SH-SY5Y (cell line): ENCODE data around the gene NUP85.

Experiments used
- GATA2 ChIP-seq: IDR thresholded peaks from 2 replicates; pipeline ENCODE4 v1.6.1; 2011; ENCODE audit warnings: mild to moderate bottlenecking, low read depth, low read length
- GATA3 ChIP-seq: IDR thresholded peaks from 2 replicates; pipeline ENCODE4 v1.6.1; 2011; ENCODE audit warnings: low read depth, mild to moderate bottlenecking, low read length, moderate library complexity

NUP85 gene, protein sequence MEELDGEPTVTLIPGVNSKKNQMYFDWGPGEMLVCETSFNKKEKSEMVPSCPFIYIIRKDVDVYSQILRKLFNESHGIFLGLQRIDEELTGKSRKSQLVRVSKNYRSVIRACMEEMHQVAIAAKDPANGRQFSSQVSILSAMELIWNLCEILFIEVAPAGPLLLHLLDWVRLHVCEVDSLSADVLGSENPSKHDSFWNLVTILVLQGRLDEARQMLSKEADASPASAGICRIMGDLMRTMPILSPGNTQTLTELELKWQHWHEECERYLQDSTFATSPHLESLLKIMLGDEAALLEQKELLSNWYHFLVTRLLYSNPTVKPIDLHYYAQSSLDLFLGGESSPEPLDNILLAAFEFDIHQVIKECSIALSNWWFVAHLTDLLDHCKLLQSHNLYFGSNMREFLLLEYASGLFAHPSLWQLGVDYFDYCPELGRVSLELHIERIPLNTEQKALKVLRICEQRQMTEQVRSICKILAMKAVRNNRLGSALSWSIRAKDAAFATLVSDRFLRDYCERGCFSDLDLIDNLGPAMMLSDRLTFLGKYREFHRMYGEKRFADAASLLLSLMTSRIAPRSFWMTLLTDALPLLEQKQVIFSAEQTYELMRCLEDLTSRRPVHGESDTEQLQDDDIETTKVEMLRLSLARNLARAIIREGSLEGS

DNA sequence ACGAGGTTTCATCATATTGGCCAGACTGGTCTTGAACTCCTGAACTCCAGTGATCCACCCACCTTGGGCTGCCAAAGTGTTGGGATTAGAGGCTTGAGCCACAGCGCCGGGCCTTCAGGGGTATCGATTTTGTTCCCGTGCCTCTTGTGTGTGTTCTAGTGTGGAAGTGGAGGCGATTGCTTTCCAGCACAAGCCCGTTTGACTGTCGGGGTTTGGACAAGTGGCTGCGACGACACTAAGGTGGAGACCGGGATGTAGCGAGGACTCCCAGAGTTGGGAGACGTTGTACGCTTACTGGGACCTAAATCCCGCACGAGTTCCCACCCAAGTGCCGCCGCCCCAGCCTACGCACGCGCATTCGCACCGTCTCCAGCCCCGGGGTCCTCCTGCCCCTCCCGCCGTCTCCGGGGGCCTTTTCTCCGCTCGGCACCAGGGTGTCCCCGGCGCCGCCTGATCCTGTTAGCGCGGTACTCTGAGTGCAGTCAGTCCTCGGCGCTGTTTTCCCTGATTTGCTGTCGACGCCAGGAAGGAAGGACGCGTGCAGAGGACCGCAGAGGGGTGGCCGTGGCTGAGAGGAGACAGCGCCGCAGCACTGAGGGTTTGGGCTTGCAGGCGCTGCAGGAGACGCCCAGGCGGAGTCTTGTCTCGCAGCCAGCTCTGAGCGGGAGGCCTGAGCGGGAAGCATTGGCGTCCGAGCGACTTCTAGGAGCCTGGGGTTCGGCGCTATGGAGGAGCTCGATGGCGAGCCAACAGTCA, at the start of gene NUP85:
TSS of gene NUP85 (plus strand) at position 643 of the 756 bp plus-strand sequence. CDS start at position 726, 83 bp downstream.
- no peak for TF ChIP-seq GATA2
- TF ChIP-seq GATA3: no peak

DNA sequence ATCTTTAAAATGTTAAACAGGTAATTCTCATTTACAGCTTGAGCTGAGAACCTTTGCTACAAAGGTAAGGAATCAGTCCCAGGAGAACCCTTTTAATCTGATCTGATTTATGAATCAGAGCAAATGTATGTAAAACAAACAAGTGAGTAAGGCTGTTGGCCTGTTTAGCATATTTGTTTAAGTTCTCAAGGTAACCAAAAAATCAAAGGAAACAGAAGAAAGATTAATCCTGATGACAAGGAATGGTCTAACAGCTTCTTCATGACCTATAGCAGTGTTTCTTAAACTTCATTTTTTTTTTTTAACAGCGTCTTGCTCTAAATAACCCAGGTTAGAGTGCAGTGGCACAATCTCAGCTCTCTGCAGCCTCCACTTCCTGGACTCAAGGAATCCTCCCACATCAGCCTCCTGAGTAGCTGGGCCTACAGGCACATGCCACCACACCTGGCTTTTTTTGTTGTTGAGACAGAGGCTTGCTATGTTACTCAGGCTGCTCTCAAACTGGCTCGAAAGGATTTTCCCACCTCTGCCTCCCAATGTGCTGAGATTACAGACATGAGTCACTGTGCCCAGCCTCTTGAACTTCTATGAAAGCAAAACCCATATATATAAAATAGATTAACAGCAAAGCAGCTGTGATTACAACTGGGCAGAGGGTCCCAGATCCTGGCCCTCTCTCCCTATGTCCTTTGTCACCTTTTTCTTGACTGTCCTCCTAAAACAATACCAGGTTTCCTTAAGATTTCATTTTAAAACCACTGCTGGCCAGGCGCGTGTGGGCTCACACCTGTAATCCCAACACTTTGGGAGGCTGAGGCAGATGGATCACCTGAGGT, 46.1 kb upstream of the NUP85 start:
- TF ChIP-seq GATA3: no peak
- no peak for TF ChIP-seq GATA2

DNA sequence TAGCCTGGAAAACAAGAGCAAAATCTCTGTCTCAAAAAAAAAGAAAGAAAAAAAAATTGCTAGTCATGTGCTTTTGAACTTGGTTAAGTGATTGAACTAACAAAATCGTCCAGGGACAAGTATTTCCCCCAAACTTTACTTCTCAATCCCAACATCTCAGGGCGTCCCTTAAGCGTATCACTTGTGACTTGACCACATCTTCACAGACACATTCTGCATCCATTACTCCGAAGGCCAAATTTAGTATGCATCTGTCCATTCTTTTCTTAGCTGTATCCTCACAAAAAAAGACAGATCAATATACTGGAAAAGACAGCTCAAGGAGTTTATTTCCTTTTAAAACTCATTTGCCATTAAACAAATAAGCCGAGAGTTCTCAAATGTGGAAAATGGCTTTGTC, 45.3 kb upstream of the NUP85 start:
- no peak for TF ChIP-seq GATA3
- TF ChIP-seq GATA2: no peak

DNA sequence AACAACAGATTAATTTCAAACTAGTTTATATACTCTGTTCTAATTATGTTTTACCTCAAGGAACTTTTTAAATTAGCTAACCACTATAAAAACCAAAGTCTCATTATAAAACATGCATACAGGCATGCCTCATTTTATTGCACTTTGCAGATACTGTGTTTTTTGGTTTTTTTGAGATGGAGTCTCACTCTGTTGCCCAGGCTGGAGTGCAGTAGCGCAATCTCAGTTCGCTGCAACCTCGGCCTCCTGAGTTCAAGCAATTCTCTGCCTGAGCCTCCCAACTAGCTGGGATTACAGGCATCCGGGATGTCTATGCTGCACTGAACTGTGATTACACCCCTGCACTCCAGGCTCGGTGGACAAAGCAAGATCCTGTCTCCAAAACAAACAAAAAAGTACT, 42.4 kb upstream of the NUP85 start:
- TF ChIP-seq GATA2: no peak
- TF ChIP-seq GATA3: no peak

DNA sequence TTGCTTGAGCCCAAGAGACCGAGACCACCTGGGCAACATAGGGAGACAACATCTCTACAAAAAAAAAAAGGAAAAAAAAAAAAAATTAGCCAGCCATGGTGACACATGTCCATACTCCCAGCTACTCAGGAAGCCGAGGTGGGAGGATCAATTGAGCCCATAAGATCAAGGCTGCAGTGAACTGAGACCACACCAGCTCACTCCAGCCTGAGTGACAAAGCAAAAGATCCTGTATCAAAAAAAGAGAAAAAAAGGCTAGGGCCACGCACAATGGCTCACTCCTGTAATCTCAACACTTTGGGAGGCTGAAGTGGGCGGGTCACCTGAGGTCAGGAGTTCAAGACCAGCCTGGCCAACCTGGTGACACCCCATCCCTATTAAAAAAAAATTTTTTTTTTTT, 36.5 kb upstream of the NUP85 start:
- no peak for TF ChIP-seq GATA3
- no peak for TF ChIP-seq GATA2

DNA sequence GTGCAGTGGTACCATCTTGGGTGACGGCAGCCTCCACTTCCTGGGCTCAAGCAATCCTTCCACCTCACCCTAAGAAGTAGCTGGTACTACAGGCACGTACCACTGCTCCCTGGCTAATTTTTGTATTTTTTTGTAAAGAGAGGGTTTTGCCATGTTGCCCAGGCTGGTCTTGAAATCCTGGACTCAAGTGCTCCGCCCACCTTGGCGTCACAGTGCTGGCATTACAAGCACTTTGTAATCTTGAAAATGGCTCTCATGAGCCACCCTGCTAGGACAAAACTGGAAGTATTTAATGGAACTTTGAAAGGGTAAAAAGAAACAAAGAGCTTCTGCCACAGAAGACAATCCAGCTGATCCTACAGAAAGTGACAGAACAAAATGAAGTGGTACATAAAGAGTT, 32.0 kb upstream of the NUP85 start:
- no peak for TF ChIP-seq GATA3
- TF ChIP-seq GATA2: no peak

DNA sequence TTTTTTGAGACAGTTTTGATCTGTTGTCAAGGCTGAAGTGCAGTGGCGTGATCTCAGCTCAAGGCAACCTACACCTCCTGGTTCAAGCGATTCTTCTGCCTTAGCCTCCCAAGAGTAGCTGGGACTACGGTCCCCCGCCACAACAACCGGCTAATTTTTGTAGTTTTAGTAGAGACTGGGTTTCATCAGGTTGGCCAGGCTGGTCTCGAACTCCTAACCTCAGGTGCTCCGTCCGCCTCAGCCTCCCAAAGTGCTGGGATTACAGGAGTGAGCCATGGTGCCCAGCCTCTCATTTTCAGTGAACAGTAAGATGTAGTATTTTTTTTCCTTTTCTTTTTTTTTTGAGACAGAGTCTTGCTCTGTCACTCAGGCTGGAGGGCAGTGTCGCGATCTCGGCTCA, 30.5 kb upstream of the NUP85 start:
- TF ChIP-seq GATA3: no peak
- TF ChIP-seq GATA2: no peak

DNA sequence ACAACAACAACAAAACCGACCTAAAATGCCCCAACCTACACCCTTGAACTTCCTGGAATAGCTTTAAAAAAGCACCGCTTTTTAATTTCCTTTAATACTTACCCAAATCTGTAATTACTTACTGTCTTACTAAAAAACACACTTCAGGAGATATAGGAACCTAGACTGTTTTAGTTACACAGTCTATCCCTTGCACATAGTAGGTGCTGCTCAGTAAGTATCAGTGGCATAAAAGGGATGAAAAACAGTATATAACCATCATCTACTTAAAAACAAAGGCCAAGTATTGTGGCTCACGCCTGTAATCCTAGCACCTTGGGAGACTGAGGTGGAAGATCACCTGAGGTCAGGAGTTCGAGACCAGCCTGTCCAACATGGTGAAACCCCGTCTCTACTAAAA, 28.9 kb upstream of the NUP85 start:
- TF ChIP-seq GATA2 (no peak), GATA3 (no peak)

DNA sequence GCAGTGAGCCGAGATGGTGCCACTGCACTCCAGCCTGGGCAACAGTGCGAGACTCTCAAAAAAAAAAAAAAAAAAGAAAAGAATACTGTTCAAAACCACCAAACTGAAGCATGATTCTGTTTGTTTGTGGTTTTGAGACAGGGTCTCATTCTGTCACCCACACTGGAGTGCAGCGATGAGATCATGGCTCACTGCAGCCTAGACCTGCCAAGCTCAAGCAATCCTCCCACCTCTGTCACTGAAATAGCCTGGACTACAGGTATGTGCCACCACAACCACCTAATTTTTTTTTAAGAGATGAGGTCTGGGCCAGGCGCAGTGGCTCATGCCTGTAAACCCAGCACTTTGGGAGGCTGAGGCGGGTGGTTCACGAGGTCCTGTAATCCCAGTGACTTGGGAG, 27.0 kb upstream of the NUP85 start:
- TF ChIP-seq GATA3: no peak
- TF ChIP-seq GATA2: no peak

DNA sequence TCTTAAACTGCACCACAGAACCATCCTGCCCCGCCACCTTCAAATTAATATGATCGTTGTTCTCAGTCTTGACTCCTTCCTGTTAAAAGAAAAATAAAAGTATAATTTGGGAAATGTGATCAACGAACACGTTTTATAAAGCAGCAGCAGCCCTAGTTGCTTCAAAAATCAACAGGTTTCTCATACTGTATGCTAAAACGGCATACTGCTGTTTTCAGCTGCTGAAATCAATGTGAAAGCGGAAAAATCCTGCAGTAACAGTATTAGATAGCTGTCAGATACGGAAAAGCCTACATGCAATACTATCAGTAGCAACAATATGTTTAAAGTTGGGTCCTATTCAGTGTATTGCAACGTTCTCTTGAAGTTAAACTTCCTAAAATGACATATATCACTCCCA, 24.4 kb upstream of the NUP85 start:
- TF ChIP-seq GATA2 (no peak), GATA3 (no peak)

DNA sequence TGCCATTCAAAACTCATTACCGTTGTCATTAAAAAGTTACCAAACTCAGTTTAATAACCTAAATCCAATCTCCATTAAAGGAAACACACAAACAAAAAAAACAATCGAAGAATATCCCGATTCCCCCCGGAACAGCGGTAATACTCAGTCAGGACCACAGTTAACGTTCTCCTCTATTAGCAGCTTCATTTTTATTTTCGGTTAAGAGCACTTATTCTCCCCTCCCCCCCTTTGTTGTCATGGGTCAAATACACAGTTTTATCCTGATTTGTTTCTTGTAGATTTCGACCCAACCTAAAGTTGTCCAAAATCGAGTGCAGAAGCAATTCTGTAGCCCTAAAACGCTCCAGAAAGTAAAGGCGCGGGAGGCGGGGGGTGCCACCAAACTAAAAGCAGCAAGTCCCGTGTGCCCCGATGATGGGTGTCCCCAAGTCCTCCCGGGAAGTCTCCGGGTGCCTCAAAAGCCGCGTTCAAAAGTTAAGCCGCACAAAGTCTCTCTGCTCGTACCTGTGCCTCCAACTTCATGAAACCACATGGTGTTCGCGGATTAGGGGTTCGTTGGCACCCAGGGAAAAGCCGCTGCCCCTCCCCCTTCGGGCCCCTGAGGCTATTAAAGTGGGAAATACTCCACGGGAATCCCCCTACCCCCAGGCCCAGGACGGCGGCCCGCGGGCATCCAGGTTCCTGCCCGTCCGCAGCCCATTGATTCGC, 23.7 kb upstream of the NUP85 start:
- TF ChIP-seq GATA3 (no peak), GATA2 (no peak)

DNA sequence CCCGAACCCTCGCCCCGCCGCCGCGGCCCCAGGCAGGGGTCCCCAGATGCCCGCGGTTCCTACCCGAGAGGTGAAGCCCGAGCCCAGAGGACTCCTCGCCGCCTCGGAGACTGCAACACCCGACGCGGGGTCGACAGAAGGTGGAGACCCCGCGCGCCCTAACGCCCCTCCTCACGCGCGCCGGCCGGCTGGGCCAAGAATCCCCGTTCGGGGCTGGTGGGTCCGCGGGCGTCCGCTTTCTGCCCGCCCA, 23.2 kb upstream of the NUP85 start:
- TF ChIP-seq GATA2: no peak
- no peak for TF ChIP-seq GATA3
